Chondrocyte (in vitro differentiated cells): ENCODE measurements around the gene COX6A1. TPM values are rescaled to one million over a fixed set of nuclear protein-coding genes. Genes with fewer than 3 reads are reported as not detected.

Experiments
- DNase-seq: peaks from one replicate; pipeline ENCODE4 v3.0.0; 2021; ENCODE audit warnings: mixed read lengths, low spot score
- H3K27ac Mint-ChIP-seq: one replicate; pipeline ENCODE4 v1.8.0; 2021; ENCODE audit warnings: mild to moderate bottlenecking, moderate library complexity, mixed read lengths; ENCODE audit not compliant: unreplicated experiment
- H3K27me3 Mint-ChIP-seq: 2 replicates; pipeline ENCODE4 v1.8.0; 2021; ENCODE audit warnings: low read depth, mixed read lengths
- H3K36me3 Mint-ChIP-seq: 2 replicates; pipeline ENCODE4 v1.8.0; 2021; ENCODE audit warnings: low read depth, mixed read lengths
- H3K4me1 Mint-ChIP-seq: 2 replicates; pipeline ENCODE4 v1.8.0; 2021; ENCODE audit warnings: low read depth, mild to moderate bottlenecking, mixed read lengths
- H3K4me3 Mint-ChIP-seq: one replicate; pipeline ENCODE4 v1.8.0; 2021; ENCODE audit warnings: mild to moderate bottlenecking, moderate library complexity, mixed read lengths; ENCODE audit not compliant: unreplicated experiment
- H3K9me3 Mint-ChIP-seq: 2 replicates; pipeline ENCODE4 v1.8.0; 2021; ENCODE audit warnings: low read depth, mixed read lengths
- CTCF ChIP-seq: fragments of 200-600 bp; sonication (generic); IDR thresholded peaks from 2 replicates; pipeline ENCODE4 v1.5.0; 2021; ENCODE audit warnings: antibody characterized with exemption, mild to moderate bottlenecking, moderate library complexity
- total RNA-seq: library from RNA; stranded (reverse); gene quantifications from 3 replicates; pipeline ENCODE4 v1.2.1, GENCODE V29; 2021

The COX6A1 gene
- total RNA-seq, 1 donor from 2014 or later, result 299 TPM

DNA sequence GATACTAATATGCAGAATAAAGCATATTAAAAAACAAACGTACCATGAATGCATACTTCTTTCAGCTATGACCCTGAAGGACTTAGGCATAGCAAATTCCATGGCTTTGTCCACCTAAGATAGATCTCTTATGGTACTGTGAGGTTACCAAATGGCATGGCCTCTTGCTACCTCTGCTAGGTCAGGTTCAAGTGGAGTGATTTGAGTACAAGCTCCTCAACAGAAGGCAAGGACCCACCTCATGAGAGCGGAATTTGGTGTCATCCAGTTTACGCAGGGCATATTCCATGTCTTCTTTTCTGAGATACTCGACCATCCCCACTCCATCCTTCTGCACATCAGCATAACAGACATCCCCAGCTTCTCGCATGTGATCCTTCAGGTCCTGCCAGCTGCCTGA, 25.8 kb downstream of the COX6A1 start:
- no peak for TF ChIP-seq CTCF
- Mint-ChIP-seq H3K27me3 (no peaks in the 10 kb centered on the region), H3K36me3 (peaks cover 18% of the 10 kb centered on the region), H3K4me3 (no peak overlapping the region), H3K9me3 (no peaks in the 10 kb centered on the region), H3K27ac (no peak overlapping the region), H3K4me1 (peaks cover 22% of the 10 kb centered on the region)
- no peak for DNase-seq

- Mint-ChIP-seq H3K4me1 (peaks cover 29% of the 10 kb centered on the region), H3K27ac (peak overlapping the region; percentile 9), H3K36me3 (peaks cover 12% of the 10 kb centered on the region), H3K27me3 (no peaks in the 10 kb centered on the region), H3K4me3 (no peak overlapping the region), H3K9me3 (no peaks in the 10 kb centered on the region)
- no peak for DNase-seq
- TF ChIP-seq CTCF, result no peak
Measured at GRCh38 chr12:120465756-120466155, 27.8 kb downstream of the COX6A1 start.

DNA sequence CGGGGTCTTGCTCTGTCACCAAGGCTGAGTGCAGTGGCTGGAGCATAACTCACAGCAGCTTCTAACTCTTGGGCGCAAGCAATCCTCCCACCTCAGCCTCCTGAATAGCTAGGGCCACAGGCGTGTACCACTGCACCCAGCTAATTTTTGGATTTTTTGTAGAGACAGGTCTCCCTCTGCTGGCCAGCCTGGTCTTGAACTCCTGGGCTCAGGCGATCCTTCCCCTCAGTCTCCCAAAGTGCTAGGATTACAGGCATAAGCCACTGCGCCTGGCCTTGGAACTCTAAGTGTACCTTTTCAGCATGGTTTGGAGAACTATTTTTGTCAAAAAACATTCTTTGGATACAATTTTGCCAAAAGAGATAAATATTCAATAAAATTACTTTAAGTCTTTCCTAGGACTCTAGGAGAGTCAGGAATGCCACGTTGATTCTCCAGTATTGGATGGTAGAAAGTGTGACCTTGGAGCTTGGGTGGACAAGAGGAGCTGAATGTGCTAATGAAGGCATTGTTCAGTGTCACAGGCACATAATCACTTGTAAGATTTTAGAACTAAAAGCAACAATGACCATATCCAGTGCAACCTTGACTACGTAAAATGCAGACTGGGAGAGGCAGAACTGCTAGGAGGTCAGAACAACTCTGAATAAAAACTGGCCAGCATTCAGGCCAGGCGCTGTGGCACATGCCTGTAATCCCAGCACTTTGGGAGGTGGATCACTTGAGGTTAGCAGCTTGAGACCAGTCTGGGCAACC, 28.8 kb downstream of the COX6A1 start:
- Mint-ChIP-seq H3K9me3 (no peaks in the 10 kb centered on the region), H3K36me3 (peaks cover 12% of the 10 kb centered on the region), H3K27ac (no peak overlapping the region), H3K27me3 (no peaks in the 10 kb centered on the region), H3K4me1 (peaks cover 35% of the 10 kb centered on the region), H3K4me3 (no peak overlapping the region)
- DNase-seq, result no peak
- TF ChIP-seq CTCF, result peak; percentile 81

GRCh38 chr12:120467439-120467838, 29.5 kb downstream of the COX6A1 start:
- no peak for DNase-seq
- Mint-ChIP-seq H3K9me3 (no peaks in the 10 kb centered on the region), H3K36me3 (peaks cover 10% of the 10 kb centered on the region), H3K27ac (peak overlapping the region; percentile 97), H3K27me3 (no peaks in the 10 kb centered on the region), H3K4me3 (no peak overlapping the region), H3K4me1 (peaks cover 35% of the 10 kb centered on the region)
- TF ChIP-seq CTCF, result no peak

- Mint-ChIP-seq H3K4me3 (peak overlapping the region; percentile 94), H3K27me3 (no peaks in the 10 kb centered on the region), H3K27ac (peak overlapping the region; percentile 97), H3K36me3 (peaks cover 10% of the 10 kb centered on the region), H3K4me1 (peaks cover 39% of the 10 kb centered on the region), H3K9me3 (no peaks in the 10 kb centered on the region)
- no peak for TF ChIP-seq CTCF
- DNase-seq, result no peak
Measured at GRCh38 chr12:120468325-120468820, 30.5 kb downstream of the COX6A1 start.
